Activated CD4-positive, alpha-beta memory T cell treated with anti-CD3 and anti-CD28 coated beads for 36 hours (primary cell): ENCODE data around the gene QSOX2. TPM values are rescaled to one million over a fixed set of nuclear protein-coding genes. Genes with fewer than 3 reads are reported as not detected.

Source experiments
- CTCF ChIA-PET: fragments of 350-600 bp; sonication (Branson Sonifier 250); formaldehyde crosslinking; loops from one replicate; lab custom pipeline; 2021; ENCODE audit warnings: antibody characterized with exemption, inconsistent platforms; lab: Charles Lee
- POLR2A ChIA-PET: fragments of 350-600 bp; sonication (Branson Sonifier 250); formaldehyde crosslinking; loops from one replicate; lab custom pipeline; 2021; ENCODE audit warnings: antibody characterized with exemption; lab: Charles Lee
- DNase-seq: peaks from one replicate; pipeline ENCODE4 v3.0.0-alpha.2; 2020
- H3K27ac Mint-ChIP-seq: one replicate; pipeline ENCODE4 v1.8.0; 2021; ENCODE audit warnings: mixed read lengths
- H3K27me3 Mint-ChIP-seq: one replicate; pipeline ENCODE4 v1.8.0; 2021; ENCODE audit warnings: mixed read lengths
- H3K36me3 Mint-ChIP-seq: one replicate; pipeline ENCODE4 v1.8.0; 2021; ENCODE audit warnings: mixed read lengths
- H3K4me1 Mint-ChIP-seq: one replicate; pipeline ENCODE4 v1.8.0; 2021; ENCODE audit warnings: low read depth, mixed read lengths
- H3K4me3 Mint-ChIP-seq: one replicate; pipeline ENCODE4 v1.8.0; 2021; ENCODE audit warnings: mild to moderate bottlenecking, mixed read lengths
- H3K9me3 Mint-ChIP-seq: one replicate; pipeline ENCODE4 v1.8.0; 2021; ENCODE audit warnings: mixed read lengths
- intact Hi-C: fragments of 100-400 bp; cut with micrococcal nuclease; formaldehyde crosslinking; loops from one replicate; pipeline ENCODE4 v1.15.1; 2023
- total RNA-seq, 2 experiments: library from RNA; stranded (reverse); gene quantifications; one replicate each; pipeline ENCODE4 v1.2.3, GENCODE V29; 2021

Gene QSOX2
- total RNA-seq, 2 experiments from 2014 or later: 19.0 to 19.4 TPM

DNA sequence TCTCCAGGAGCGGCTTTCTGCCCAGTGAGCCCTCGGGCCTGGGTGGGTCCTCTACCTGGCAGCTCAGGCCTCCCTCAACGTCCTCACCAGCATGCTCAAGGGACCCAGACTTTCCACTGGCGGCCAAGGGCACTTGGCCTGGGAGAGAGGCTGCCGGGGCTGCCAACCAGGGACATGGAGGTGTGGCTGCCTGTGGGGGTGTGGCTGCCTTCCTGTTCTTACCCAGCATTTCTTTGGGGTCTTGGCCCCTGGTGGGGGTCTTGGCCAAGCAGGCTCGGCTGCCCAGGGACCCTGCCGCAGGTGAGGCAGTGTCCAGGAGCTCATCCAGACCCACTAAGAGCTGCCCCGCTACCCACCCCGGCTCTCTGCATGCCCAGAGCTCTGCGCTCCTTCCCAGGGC is 7.2 kb upstream of the QSOX2 start:
- ChIA-PET POLR2A (no interaction called here), CTCF (interaction anchor here (1.1 kb wide), 1 partner anchor 286 kb away, joined by 3 read pairs; no protein-coding TSS in a partner anchor)
- Mint-ChIP-seq H3K4me3 (no peak overlapping the region), H3K27ac (no peak overlapping the region), H3K27me3 (no peaks in the 10 kb centered on the region), H3K36me3 (no peaks in the 10 kb centered on the region), H3K9me3 (no peaks in the 10 kb centered on the region), H3K4me1 (peaks cover 2% of the 10 kb centered on the region)
- DNase-seq: no peak
- intact Hi-C loops: no loop called here

DNA sequence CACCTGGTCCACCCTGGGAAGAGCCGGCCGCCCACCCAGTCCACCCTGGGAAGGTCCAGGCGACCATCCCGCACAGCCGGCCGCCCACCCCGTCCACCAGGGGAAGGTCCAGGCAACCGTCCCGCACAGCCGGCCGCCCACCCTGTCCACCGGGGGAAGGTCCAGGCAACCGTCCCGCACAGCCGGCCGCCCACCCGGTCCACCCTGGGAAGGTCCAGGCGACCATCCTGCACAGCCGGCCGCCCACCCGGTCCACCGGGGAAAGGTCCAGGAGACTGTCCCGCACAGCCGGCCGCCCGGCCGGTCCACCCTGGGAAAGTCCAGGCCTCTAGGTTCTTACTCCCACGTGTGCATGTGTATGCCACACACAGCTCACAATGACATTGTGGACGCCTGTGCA is 6.7 kb upstream of the QSOX2 start:
- Mint-ChIP-seq H3K36me3 (no peaks in the 10 kb centered on the region), H3K4me3 (no peak overlapping the region), H3K9me3 (no peaks in the 10 kb centered on the region), H3K4me1 (peaks cover 2% of the 10 kb centered on the region), H3K27ac (no peak overlapping the region), H3K27me3 (no peaks in the 10 kb centered on the region)
- ChIA-PET POLR2A (no interaction called here), CTCF (interaction anchor here (1.1 kb wide), 1 partner anchor 285 kb away, joined by 3 read pairs; no protein-coding TSS in a partner anchor)
- DNase-seq: no peak
- intact Hi-C loops: no loop called here

- peaks cover 2% of the 10 kb centered on the region for H3K4me1 Mint-ChIP-seq
- intact Hi-C loops: no loop called here
- no peaks in the 10 kb centered on the region for H3K9me3 Mint-ChIP-seq
- no peak overlapping the region for H3K4me3 Mint-ChIP-seq
- H3K36me3 Mint-ChIP-seq: no peaks in the 10 kb centered on the region
- no peak overlapping the region for H3K27ac Mint-ChIP-seq
- POLR2A ChIA-PET: interaction anchor here (1.3 kb wide), 1 partner anchor 15 kb away, joined by 3 read pairs; no protein-coding TSS in a partner anchor
- CTCF ChIA-PET: no interaction called here
- DNase-seq: no peak
- H3K27me3 Mint-ChIP-seq: no peaks in the 10 kb centered on the region
These were observed 5.9 kb upstream of the QSOX2 start for GRCh38 chr9:136251264-136252115.

DNA sequence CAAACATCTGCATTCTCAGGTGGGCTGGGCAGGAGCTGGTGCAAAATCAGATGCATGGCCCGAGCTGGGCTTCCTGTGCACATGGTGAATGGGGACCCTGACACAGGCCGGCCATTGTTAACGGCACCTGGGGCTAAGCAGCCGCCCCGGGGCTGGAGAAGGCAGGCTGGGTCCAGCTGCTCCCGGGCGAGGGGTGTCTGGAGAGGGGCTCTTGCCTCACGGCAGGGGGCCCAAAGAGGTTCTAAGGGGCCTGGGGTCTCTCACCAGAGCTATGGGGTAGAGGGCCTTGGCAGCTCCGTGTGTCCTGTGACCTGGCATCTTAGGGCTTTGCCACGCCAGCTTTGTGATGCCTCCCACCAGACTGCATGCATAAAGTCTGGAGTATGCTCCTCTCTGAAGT is 5.1 kb upstream of the QSOX2 start:
- POLR2A ChIA-PET: interaction anchor here (1.3 kb wide), 1 partner anchor 16 kb away, joined by 3 read pairs; no protein-coding TSS in a partner anchor
- Mint-ChIP-seq H3K36me3 (no peaks in the 10 kb centered on the region), H3K9me3 (no peaks in the 10 kb centered on the region), H3K27me3 (no peaks in the 10 kb centered on the region), H3K27ac (no peak overlapping the region), H3K4me1 (peaks cover 5% of the 10 kb centered on the region), H3K4me3 (no peak overlapping the region)
- intact Hi-C loops: no loop called here
- DNase-seq: no peak
- CTCF ChIA-PET: interaction anchor here (0.9 kb wide), 1 partner anchor 17 kb away, joined by 3 read pairs; no protein-coding TSS in a partner anchor

DNA sequence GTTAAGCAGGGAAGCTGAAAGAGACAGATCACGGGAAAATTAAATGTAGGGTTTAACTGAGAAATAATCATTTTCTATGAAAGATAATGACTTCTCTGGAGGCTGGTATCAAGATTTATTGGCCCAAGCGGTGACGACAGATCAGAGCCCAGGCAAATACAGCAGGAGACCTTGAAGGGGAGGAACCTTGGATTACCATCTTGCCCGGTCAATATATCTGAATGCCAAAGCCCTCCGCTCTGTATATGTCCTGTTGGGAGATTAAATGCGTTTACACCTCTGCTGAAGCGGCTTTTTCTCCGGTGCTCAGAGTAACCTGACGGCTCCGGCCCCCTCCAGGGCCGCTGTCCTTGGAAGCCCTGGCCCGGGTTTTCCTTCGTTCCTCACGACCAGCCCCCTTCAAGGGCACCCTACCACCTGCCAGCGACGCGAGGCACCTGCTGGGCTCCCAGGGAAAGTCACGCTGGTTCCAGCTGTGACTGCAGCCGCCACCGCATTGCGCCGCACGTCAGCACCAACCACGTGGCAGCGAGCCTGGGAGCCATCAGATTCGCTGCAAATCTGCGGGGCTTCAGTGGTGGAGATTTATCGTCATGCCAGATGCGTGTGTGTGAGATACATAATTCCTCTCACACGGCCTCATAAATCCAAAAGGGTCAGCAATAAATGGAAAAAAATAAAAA is 4.4 kb upstream of the QSOX2 start:
- Mint-ChIP-seq H3K27ac (no peak overlapping the region), H3K27me3 (no peaks in the 10 kb centered on the region), H3K4me1 (peaks cover 5% of the 10 kb centered on the region), H3K36me3 (no peaks in the 10 kb centered on the region), H3K9me3 (no peaks in the 10 kb centered on the region), H3K4me3 (no peak overlapping the region)
- CTCF ChIA-PET: interaction anchor here (0.9 kb wide), 1 partner anchor 18 kb away, joined by 3 read pairs; no protein-coding TSS in a partner anchor
- intact Hi-C loops: loop anchor here (10.0 kb wide), 3 partner anchors 285 to 1355 kb away; partner anchors contain the start of genes ARRDC1, NOTCH1 and UBAC1
- DNase-seq: no peak
- POLR2A ChIA-PET: interaction anchor here (1.3 kb wide), 1 partner anchor 17 kb away, joined by 3 read pairs; no protein-coding TSS in a partner anchor

- Mint-ChIP-seq H3K27ac (no peak overlapping the region), H3K4me3 (no peak overlapping the region), H3K9me3 (no peaks in the 10 kb centered on the region), H3K27me3 (no peaks in the 10 kb centered on the region), H3K36me3 (no peaks in the 10 kb centered on the region), H3K4me1 (peaks cover 13% of the 10 kb centered on the region)
- ChIA-PET POLR2A (no interaction called here), CTCF (no interaction called here)
- intact Hi-C loops: loop anchor here (10.0 kb wide), 3 partner anchors 284 to 1356 kb away; partner anchors contain the start of genes ARRDC1, NOTCH1 and UBAC1
- no peak for DNase-seq
These were observed 3.6 kb upstream of the QSOX2 start for GRCh38 chr9:136248951-136249876.

- CTCF ChIA-PET: interaction anchor here (0.9 kb wide), 1 partner anchor 20 kb away, joined by 3 read pairs; no protein-coding TSS in a partner anchor
- Mint-ChIP-seq H3K27ac (no peak overlapping the region), H3K27me3 (no peaks in the 10 kb centered on the region), H3K4me1 (peaks cover 24% of the 10 kb centered on the region), H3K9me3 (no peaks in the 10 kb centered on the region), H3K4me3 (no peak overlapping the region), H3K36me3 (no peaks in the 10 kb centered on the region)
- POLR2A ChIA-PET: no interaction called here
- DNase-seq: no peak
- intact Hi-C loops: loop anchor here (10.0 kb wide), 3 partner anchors 283 to 1357 kb away; partner anchors contain the start of genes ARRDC1, NOTCH1 and UBAC1
These were observed 2.5 kb upstream of the QSOX2 start for GRCh38 chr9:136247947-136248637.

- Mint-ChIP-seq H3K4me1 (peaks cover 30% of the 10 kb centered on the region), H3K27ac (no peak overlapping the region), H3K9me3 (no peaks in the 10 kb centered on the region), H3K4me3 (no peak overlapping the region), H3K27me3 (no peaks in the 10 kb centered on the region), H3K36me3 (no peaks in the 10 kb centered on the region)
- ChIA-PET CTCF (interaction anchor here (0.9 kb wide), 1 partner anchor 20 kb away, joined by 3 read pairs; no protein-coding TSS in a partner anchor), POLR2A (no interaction called here)
- intact Hi-C loops: loop anchor here (10.0 kb wide), 3 partner anchors 283 to 1357 kb away; partner anchors contain the start of genes ARRDC1, NOTCH1 and UBAC1
- DNase-seq: no peak
These were observed 1.9 kb upstream of the QSOX2 start for GRCh38 chr9:136247551-136247916.

DNA sequence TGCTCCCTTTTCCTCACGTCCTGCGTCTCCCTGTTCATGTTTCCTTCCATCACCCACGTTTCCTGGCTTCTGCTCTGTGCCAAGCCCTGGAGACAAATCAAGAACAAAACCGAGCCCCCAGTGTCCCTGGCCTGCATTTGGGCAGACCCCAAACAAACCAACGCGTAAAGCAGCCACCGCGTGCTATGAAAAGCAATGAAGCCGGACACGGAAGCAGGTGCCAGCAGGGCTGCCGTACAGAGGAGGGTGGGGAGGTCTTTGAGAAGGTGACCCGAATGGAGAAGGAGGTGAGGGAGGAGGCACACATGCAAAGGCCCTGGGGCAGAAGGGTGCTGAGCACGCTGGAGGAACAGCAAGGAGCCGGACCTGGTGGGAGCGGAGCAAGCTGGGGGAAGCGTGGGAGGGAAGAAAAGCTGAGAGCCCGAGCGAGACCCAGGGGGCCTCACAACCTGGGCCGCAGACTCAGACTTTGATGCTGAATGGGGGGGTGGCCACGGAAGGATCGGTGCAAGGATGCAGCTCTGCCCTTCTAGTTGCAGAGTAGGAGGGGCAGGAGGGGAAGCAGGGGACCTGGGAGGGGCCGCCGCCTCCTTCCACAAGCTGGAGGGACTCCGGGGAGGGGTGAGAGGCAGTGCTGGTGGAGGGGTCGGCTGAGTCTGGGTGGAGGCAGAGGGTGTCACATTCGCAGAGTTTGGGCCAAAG is 1.4 kb upstream of the QSOX2 start:
- POLR2A ChIA-PET: no interaction called here
- H3K27me3 Mint-ChIP-seq: no peaks in the 10 kb centered on the region
- intact Hi-C loops: loop anchor here (10.0 kb wide), 3 partner anchors 282 to 1358 kb away; partner anchors contain the start of genes ARRDC1, NOTCH1 and UBAC1

DNA sequence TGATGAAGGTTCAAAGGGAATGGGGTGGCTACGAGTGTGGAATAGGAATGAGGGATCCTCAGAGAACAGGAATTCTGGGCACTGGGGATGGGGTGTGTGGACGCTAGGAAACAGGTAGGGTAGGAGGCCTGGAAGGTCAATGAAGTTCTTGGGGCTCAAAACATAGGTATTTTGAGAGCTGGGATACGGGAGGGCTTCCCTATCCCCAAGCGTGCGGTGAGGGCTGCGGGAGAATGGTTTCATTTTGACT is 718 bp downstream of the QSOX2 start:
- ChIA-PET POLR2A (no interaction called here), CTCF (interaction anchor here (1.3 kb wide), 1 partner anchor 20 kb away, joined by 3 read pairs; no protein-coding TSS in a partner anchor)
- no peaks in the 10 kb centered on the region for H3K9me3 Mint-ChIP-seq

More for the DNA sequence above, 1.4 kb upstream of the QSOX2 start:
- peaks cover 32% of the 10 kb centered on the region for H3K4me1 Mint-ChIP-seq
- no peaks in the 10 kb centered on the region for H3K36me3 Mint-ChIP-seq
- H3K27ac Mint-ChIP-seq: no peak overlapping the region
- H3K4me3 Mint-ChIP-seq: no peak overlapping the region
- DNase-seq: no peak
- CTCF ChIA-PET: interaction anchor here (0.9 kb wide), 1 partner anchor 21 kb away, joined by 3 read pairs; no protein-coding TSS in a partner anchor
- no peaks in the 10 kb centered on the region for H3K9me3 Mint-ChIP-seq

More for the DNA sequence above, 718 bp downstream of the QSOX2 start:
- Mint-ChIP-seq H3K27me3 (no peaks in the 10 kb centered on the region), H3K27ac (peak overlapping the region; percentile 92), H3K4me3 (peak overlapping the region; percentile 89), H3K4me1 (peaks cover 35% of the 10 kb centered on the region), H3K36me3 (no peaks in the 10 kb centered on the region)
- no peak for DNase-seq
- intact Hi-C loops: loop anchor here (1.0 to 10.0 kb wide), 8 partner anchors 13 to 1360 kb away; partner anchors contain the start of genes ARRDC1, CAMSAP1, NOTCH1 and TMEM250
